BLaER1 (cell line): ENCODE data around the gene NHSL2.

Experiments used
- H3K27ac ChIP-seq: shearing (Covaris generic); formaldehyde crosslinking; 2 replicates; pipeline ENCODE4 v1.8.1; 2022
- H3K27me3 ChIP-seq: shearing (Covaris generic); formaldehyde crosslinking; 2 replicates; pipeline ENCODE4 v1.8.1; 2022
- H3K36me3 ChIP-seq: shearing (Covaris generic); formaldehyde crosslinking; 2 replicates; pipeline ENCODE4 v1.8.1; 2022
- H3K4me1 ChIP-seq: shearing (Covaris generic); formaldehyde crosslinking; 2 replicates; pipeline ENCODE4 v1.8.1; 2022
- H3K4me2 ChIP-seq: shearing (Covaris generic); formaldehyde crosslinking; 2 replicates; pipeline ENCODE4 v1.8.1; 2022
- H3K4me3 ChIP-seq: shearing (Covaris generic); formaldehyde crosslinking; 2 replicates; pipeline ENCODE4 v1.8.1; 2022
- H3K9ac ChIP-seq: shearing (Covaris generic); formaldehyde crosslinking; 2 replicates; pipeline ENCODE4 v1.8.1; 2022
- H3K9me3 ChIP-seq: shearing (Covaris generic); formaldehyde crosslinking; 2 replicates; pipeline ENCODE4 v1.8.1; 2022
- H4K20me1 ChIP-seq: shearing (Covaris generic); formaldehyde crosslinking; 2 replicates; pipeline ENCODE4 v1.8.1; 2022
- Cebpa-rat ChIP-seq: shearing (Covaris generic); IDR thresholded peaks from 2 replicates; pipeline ENCODE4 v1.8.1; 2022

The NHSL2 gene

DNA sequence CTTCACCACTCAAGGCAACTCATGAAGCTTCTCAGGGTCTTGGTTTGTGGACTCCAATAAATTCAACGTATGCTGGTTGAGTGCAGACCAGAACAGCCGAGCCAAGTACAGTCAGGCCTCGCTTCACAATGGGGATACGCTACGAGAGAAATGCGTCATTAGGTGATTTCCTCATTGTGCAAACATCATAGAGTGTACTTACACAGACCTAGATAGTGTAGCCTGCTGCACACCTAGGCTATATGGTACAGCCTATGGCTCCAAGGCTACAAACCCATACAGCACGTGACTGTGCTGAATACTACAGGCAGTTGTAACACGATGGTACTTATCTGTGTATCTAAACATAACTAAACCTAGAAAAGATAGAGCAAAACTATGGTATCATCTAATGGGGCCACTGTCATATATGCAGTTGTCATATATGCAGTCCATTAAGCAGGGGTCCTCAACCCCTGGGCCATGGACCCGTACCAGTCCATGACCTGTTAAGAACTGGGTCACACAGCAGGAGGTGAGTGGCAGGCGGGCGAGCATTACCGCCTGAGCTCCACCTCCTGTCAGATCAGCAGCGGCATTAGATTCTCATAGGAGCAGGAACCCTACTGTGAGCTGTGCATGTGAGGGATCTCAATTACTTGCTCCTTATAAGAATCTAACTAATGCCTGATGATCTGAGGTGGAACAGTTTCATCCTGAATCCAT, 189.6 kb downstream of the NHSL2 start:
- Histone ChIP-seq H3K9ac (no peak overlapping the region), H3K4me2 (peak overlapping the region; percentile 48; the same call in 1 of the 2 replicates), H3K4me1 (peaks cover 17% of the 10 kb centered on the region), H3K9me3 (no peaks in the 10 kb centered on the region), H3K4me3 (no peak overlapping the region), H3K27me3 (peaks cover 82% of the 10 kb centered on the region), H3K36me3 (no peaks in the 10 kb centered on the region), H3K27ac (no peak overlapping the region), H4K20me1 (peaks cover 39% of the 10 kb centered on the region; the same call in 1 of the 2 replicates)
- TF ChIP-seq Cebpa-rat, result no peak

DNA sequence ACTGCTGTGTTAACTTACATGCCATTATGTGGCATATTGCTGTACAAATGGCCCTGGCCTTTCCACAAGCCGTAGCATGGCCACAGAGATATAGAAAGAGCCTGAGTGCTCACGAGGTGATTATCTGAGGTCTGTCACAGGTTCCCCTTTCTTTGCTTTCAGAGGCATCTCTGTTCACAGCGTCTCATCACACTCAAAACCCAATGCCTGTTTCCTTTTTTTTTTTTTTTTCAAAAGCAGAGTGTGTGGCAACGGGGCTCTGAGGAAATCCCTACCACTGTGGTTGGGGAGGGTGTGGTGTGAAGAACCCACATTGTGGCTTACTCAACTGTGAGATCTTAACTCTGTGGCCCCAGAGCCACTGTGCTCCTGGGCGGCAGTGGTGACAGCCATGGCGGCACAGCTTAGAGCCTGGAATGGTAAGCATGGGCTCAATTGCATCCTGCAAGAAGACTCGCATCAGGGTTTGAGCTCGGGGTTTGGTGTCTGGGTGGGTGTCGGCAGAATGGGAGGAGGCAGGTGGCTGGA, 190.2 kb downstream of the NHSL2 start:
- Histone ChIP-seq H3K4me2 (peak overlapping the region; percentile 48), H3K4me1 (peaks cover 17% of the 10 kb centered on the region), H4K20me1 (peaks cover 39% of the 10 kb centered on the region; the same call in 1 of the 2 replicates), H3K9ac (no peak overlapping the region), H3K4me3 (no peak overlapping the region), H3K27ac (no peak overlapping the region), H3K27me3 (peaks cover 81% of the 10 kb centered on the region), H3K9me3 (no peaks in the 10 kb centered on the region), H3K36me3 (no peaks in the 10 kb centered on the region)
- TF ChIP-seq Cebpa-rat, result peak; percentile 59; the same call in 1 of the 2 replicates

DNA sequence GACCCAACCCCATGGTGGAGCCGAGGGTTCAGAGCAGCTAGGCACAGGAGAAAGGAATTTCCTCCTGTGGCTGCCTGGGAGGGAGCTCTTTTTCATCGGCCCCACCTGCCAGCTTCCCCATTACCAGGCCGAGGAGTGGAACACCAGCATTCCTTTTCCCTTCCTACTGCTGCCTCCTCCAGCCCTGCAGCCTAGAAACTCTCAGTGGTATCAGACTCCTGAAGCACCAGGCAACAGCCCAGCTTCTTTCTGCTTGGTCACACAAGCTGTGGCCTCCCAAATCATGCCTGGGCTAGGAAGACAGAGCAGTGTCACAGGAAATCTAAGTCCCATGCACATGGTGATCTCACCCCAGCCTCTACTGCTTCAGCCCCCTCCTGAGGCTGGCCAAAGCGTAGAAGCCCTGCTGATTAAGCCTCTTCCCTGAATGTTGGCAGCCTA, 191.0 kb downstream of the NHSL2 start:
- TF ChIP-seq Cebpa-rat, result no peak
- H4K20me1 ChIP-seq, result peaks cover 39% of the 10 kb centered on the region; the same call in 1 of the 2 replicates

DNA sequence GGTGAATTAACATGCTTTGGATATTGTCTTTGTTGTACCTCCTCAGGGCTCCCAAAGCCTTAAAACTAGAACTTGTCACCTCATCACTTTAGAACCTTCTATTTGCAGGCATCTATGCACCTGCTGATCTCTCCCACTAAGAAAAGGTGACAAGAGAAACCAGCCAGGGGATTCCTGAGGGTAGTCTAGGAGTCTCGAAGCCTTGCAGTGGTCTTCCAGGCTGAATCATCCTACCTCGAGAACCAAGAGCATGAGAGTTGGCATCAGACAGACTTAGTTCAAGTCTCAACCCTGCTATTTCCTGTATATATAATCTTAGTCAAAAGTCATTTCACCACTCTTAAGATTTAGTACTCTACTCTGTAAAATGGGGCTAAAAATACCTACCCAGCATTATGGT, 191.5 kb downstream of the NHSL2 start:
- Histone ChIP-seq H3K36me3 (no peaks in the 10 kb centered on the region), H3K27me3 (peaks cover 71% of the 10 kb centered on the region), H3K4me1 (peaks cover 17% of the 10 kb centered on the region), H4K20me1 (peaks cover 39% of the 10 kb centered on the region; the same call in 1 of the 2 replicates), H3K9me3 (no peaks in the 10 kb centered on the region), H3K9ac (no peak overlapping the region), H3K27ac (no peak overlapping the region), H3K4me2 (no peak overlapping the region), H3K4me3 (no peak overlapping the region)
- no peak for TF ChIP-seq Cebpa-rat

More for the DNA sequence above, 191.0 kb downstream of the NHSL2 start:
- Histone ChIP-seq H3K36me3 (no peaks in the 10 kb centered on the region), H3K4me3 (no peak overlapping the region), H3K9ac (no peak overlapping the region), H3K27me3 (peaks cover 76% of the 10 kb centered on the region), H3K9me3 (no peaks in the 10 kb centered on the region), H3K27ac (no peak overlapping the region), H3K4me2 (peak overlapping the region; percentile 48), H3K4me1 (peaks cover 17% of the 10 kb centered on the region)

DNA sequence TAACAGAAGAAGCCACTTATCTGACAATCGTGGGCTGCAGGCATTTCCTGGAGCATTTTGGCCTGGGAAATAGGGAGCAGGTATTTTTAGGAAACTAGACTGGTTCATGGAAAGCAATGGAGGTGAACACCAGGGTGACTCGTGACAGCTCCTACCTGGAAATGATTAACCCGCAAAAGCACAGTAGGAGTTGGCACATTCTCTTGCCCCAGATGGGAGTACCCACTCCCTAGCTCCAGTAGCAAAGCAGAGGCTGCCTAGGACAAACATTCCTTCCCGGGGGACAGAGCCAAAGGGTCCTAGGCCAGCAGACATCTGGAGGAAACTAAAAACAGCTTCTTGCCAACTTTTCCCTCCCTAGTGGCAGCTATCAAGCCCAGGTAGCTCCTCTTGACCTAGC, 192.1 kb downstream of the NHSL2 start:
- no peak overlapping the region for H3K27ac ChIP-seq
- peaks cover 39% of the 10 kb centered on the region; the same call in 1 of the 2 replicates for H4K20me1 ChIP-seq
- no peak for TF ChIP-seq Cebpa-rat
- H3K4me2 ChIP-seq, result no peak overlapping the region
- H3K9ac ChIP-seq, result no peak overlapping the region
- H3K4me3 ChIP-seq, result no peak overlapping the region
- H3K36me3 ChIP-seq, result no peaks in the 10 kb centered on the region
- peaks cover 71% of the 10 kb centered on the region for H3K27me3 ChIP-seq
- peaks cover 17% of the 10 kb centered on the region for H3K4me1 ChIP-seq
- no peaks in the 10 kb centered on the region for H3K9me3 ChIP-seq

DNA sequence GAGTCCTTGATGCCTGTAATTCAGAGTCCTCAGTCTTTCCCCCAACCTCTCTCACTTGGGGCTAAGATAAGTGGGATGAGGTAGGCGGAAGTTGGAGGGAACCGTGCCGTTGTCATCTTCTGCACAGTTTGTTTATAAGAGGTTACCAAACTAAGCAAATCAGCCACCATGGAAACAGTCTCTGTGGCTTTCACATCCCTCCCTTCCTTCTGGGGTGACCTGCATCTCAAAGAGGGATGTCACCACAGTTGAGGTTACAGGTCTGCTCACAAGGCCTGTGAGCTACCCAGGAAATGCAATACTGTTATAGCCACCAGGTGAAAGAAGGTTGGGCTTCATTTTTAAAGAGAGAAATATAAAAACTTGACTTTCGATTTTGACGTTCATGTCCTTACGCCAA, 194.8 kb downstream of the NHSL2 start:
- Histone ChIP-seq H3K4me2 (no peak overlapping the region), H3K4me1 (peaks cover 14% of the 10 kb centered on the region), H3K9me3 (no peaks in the 10 kb centered on the region), H4K20me1 (peaks cover 33% of the 10 kb centered on the region; the same call in 1 of the 2 replicates), H3K27me3 (peaks cover 83% of the 10 kb centered on the region), H3K36me3 (no peaks in the 10 kb centered on the region), H3K9ac (no peak overlapping the region), H3K27ac (no peak overlapping the region), H3K4me3 (no peak overlapping the region)
- no peak for TF ChIP-seq Cebpa-rat

DNA sequence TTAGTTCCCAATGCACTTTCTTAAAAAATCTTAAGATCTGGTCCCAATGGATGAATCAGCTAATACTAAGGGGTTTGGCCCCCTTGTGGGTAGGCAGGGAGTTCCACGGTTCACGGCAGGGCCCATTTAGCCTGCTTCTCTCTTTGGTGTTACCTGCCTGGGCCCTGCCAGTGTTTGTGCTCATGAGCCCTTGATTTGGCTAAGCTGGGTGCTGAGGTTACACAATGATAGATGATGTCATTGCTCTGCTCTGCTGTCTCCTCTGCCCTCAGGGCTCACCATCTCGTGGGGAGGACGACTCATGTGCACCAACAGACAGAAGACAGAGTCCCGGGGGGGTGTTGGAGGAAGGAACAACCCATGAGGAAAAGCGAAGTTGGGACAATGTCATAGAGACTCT, 196.7 kb downstream of the NHSL2 start:
- Histone ChIP-seq H4K20me1 (peaks cover 14% of the 10 kb centered on the region; the same call in 1 of the 2 replicates), H3K27ac (no peak overlapping the region), H3K4me2 (no peak overlapping the region), H3K4me3 (no peak overlapping the region), H3K4me1 (no peaks in the 10 kb centered on the region), H3K27me3 (peaks cover 83% of the 10 kb centered on the region), H3K9me3 (no peaks in the 10 kb centered on the region), H3K36me3 (no peaks in the 10 kb centered on the region), H3K9ac (no peak overlapping the region)
- no peak for TF ChIP-seq Cebpa-rat

DNA sequence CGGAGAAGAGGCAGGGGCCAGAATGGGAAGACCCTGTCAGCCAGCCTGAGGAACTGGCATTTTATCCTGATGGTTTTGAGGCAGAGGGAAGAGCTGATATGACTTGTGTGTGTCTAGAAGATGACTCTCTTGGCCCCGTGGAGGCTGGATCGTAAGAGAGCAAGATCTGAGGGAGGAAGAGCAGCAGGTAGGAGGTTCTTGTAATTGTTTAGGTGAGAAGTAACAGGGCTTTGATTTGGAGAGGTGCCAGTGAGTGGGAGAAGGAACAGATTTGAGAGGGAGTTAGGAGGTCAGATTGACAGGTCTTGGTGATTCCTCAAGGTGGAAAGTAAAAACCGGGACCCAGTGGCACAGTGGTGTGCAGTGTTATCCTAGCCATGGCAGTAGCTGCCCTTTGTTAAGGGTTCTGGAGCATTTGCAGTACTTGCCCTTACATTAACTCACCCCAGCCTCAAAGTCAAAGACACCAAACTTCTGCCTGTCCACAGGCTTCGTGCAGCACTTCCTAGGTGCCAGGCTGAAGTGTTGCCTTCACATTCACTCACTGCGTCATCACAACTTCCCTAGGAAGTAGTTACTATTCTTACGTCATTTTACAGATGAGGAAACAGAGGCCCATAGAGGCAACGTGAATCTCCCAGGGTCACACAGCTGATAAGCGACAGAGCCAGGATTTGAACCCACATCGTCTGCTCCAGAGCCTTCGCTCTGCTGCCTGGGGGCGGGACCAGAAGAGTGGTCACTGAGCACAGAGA, 197.4 kb downstream of the NHSL2 start:
- no peak overlapping the region for H3K9ac ChIP-seq
- H3K4me1 ChIP-seq, result no peaks in the 10 kb centered on the region
- peaks cover 7% of the 10 kb centered on the region; the same call in 1 of the 2 replicates for H4K20me1 ChIP-seq
- H3K4me3 ChIP-seq, result no peak overlapping the region
- TF ChIP-seq Cebpa-rat, result no peak
- H3K27ac ChIP-seq, result no peak overlapping the region
- no peaks in the 10 kb centered on the region for H3K36me3 ChIP-seq
- H3K4me2 ChIP-seq, result no peak overlapping the region
- H3K27me3 ChIP-seq, result peaks cover 83% of the 10 kb centered on the region
- no peaks in the 10 kb centered on the region for H3K9me3 ChIP-seq

DNA sequence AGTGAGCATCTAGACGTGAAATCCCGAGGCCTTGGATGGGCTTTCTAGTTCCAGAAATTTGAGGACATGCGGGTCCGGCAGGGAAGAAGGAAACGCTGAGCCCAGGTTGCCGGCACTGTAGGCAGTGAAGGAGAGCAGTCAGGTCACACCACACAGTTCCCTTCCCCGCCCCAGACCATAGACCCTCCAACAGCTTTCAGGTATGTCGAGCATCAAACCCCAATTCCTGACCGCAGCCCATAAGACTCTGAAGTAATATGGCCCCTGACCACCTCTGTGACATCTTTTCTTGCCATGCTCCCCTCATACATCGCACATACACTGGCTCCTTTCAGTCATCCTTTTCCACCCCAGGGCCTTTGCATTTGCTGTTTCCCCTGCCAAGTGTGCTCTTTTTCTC, 198.0 kb downstream of the NHSL2 start:
- Histone ChIP-seq H3K9ac (no peak overlapping the region), H4K20me1 (peaks cover 2% of the 10 kb centered on the region; the same call in 1 of the 2 replicates), H3K36me3 (no peaks in the 10 kb centered on the region), H3K4me1 (no peaks in the 10 kb centered on the region), H3K27me3 (peaks cover 83% of the 10 kb centered on the region), H3K4me2 (no peak overlapping the region), H3K27ac (no peak overlapping the region), H3K4me3 (no peak overlapping the region), H3K9me3 (no peaks in the 10 kb centered on the region)
- TF ChIP-seq Cebpa-rat, result no peak
